WTC11 (cell line): ENCODE results near the gene ARID4B. TPM values are rescaled to one million over a fixed set of nuclear protein-coding genes. Genes with fewer than 3 reads are reported as not detected.

Experiments used
- ATAC-seq: fragments of 200-7000 bp; cut with Tn5 transposase; 2 replicates; pipeline ENCODE4 v1.10.0; 2021; ENCODE audit warnings: mild to moderate bottlenecking, moderate library complexity
- CTCF ChIA-PET: fragments of 300-600 bp; sonication (Branson Sonifier 250); formaldehyde crosslinking; loops from one replicate; lab custom pipeline; 2021; ENCODE audit warnings: antibody characterized with exemption; lab: Charles Lee
- POLR2A ChIA-PET: fragments of 350-600 bp; sonication (Branson Sonifier 250); formaldehyde crosslinking; loops from one replicate; lab custom pipeline; 2021; ENCODE audit warnings: antibody characterized with exemption; lab: Charles Lee
- DNase-seq: peaks from one replicate; pipeline ENCODE4 v3.0.0; 2021; ENCODE audit warnings: low spot score
- H3K27ac Mint-ChIP-seq: 2 replicates; pipeline ENCODE4 v1.8.0; 2021; ENCODE audit warnings: mixed read lengths
- H3K27me3 Mint-ChIP-seq: 2 replicates; pipeline ENCODE4 v1.8.0; 2021; ENCODE audit warnings: low read depth, mild to moderate bottlenecking, moderate library complexity, mixed read lengths
- H3K36me3 Mint-ChIP-seq: 2 replicates; pipeline ENCODE4 v1.8.0; 2021; ENCODE audit warnings: mixed read lengths
- H3K4me1 Mint-ChIP-seq: 2 replicates; pipeline ENCODE4 v1.8.0; 2022; ENCODE audit warnings: mixed read lengths
- H3K4me3 Mint-ChIP-seq: 2 replicates; pipeline ENCODE4 v1.8.0; 2021; ENCODE audit warnings: mild to moderate bottlenecking, moderate library complexity, mixed read lengths
- H3K9me3 Mint-ChIP-seq: 2 replicates; pipeline ENCODE4 v1.8.0; 2021; ENCODE audit warnings: mixed read lengths
- ATF1 ChIP-seq: sonication (generic); formaldehyde crosslinking; IDR thresholded peaks from 2 replicates; pipeline ENCODE4 v1.8.1; 2023; ENCODE audit warnings: mild to moderate bottlenecking, moderate library complexity, missing genetic modification reagents
- CBFB ChIP-seq: sonication (generic); formaldehyde crosslinking; IDR thresholded peaks from 2 replicates; pipeline ENCODE4 v1.8.1; 2022; ENCODE audit warnings: mild to moderate bottlenecking, low read depth, missing genetic modification reagents
- CDX4 ChIP-seq: fragments of 250-450 bp; sonication (Bioruptor Pico); IDR thresholded peaks from 2 replicates; pipeline ENCODE4 v1.9.0; 2021; ENCODE audit warnings: moderate library complexity, mild to moderate bottlenecking, inconsistent platforms, borderline replicate concordance
- EMX1 ChIP-seq: fragments of 250-450 bp; sonication (Bioruptor Pico); IDR thresholded peaks from 2 replicates; pipeline ENCODE4 v1.8.0; 2021; ENCODE audit warnings: mild to moderate bottlenecking
- FOXK1 ChIP-seq: sonication (generic); formaldehyde crosslinking; IDR thresholded peaks from 2 replicates; pipeline ENCODE4 v1.8.0; 2022; ENCODE audit warnings: mild to moderate bottlenecking, moderate library complexity, missing genetic modification reagents
- FOXP1 ChIP-seq: sonication (generic); formaldehyde crosslinking; IDR thresholded peaks from 2 replicates; pipeline ENCODE4 v1.8.0; 2022; ENCODE audit warnings: missing genetic modification reagents, mild to moderate bottlenecking, moderate library complexity, borderline replicate concordance
- GRHL2 ChIP-seq: fragments of 250-450 bp; sonication (Bioruptor Pico); IDR thresholded peaks from 2 replicates; pipeline ENCODE4 v1.8.0; 2022; ENCODE audit warnings: mild to moderate bottlenecking, moderate library complexity; ENCODE audit not compliant: insufficient replicate concordance, severe bottlenecking
- GTF2I ChIP-seq: fragments of 250-450 bp; sonication (Bioruptor Pico); conservative IDR thresholded peaks from 2 replicates; pipeline ENCODE4 v1.4.0; 2021; ENCODE audit warnings: mild to moderate bottlenecking
- HMGA2 ChIP-seq: fragments of 250-450 bp; sonication (Bioruptor Pico); IDR thresholded peaks from 2 replicates; pipeline ENCODE4 v1.4.0; 2021; ENCODE audit warnings: mild to moderate bottlenecking, moderate library complexity
- IRF2 ChIP-seq: sonication (generic); formaldehyde crosslinking; IDR thresholded peaks from 2 replicates; pipeline ENCODE4 v1.8.0; 2022; ENCODE audit warnings: low read depth, missing genetic modification reagents, borderline replicate concordance
- MAX ChIP-seq: sonication (generic); formaldehyde crosslinking; IDR thresholded peaks from 2 replicates; pipeline ENCODE4 v1.8.0; 2022; ENCODE audit warnings: mild to moderate bottlenecking, missing genetic modification reagents
- SMAD3 ChIP-seq: sonication (generic); formaldehyde crosslinking; IDR thresholded peaks from 2 replicates; pipeline ENCODE4 v1.8.0; 2022; ENCODE audit warnings: missing genetic modification reagents, mild to moderate bottlenecking, borderline replicate concordance
- TEAD1 ChIP-seq: sonication (generic); formaldehyde crosslinking; IDR thresholded peaks from 2 replicates; pipeline ENCODE4 v1.8.0; 2022; ENCODE audit warnings: mild to moderate bottlenecking, missing genetic modification reagents
- ZBTB21 ChIP-seq: sonication (generic); formaldehyde crosslinking; IDR thresholded peaks from 2 replicates; pipeline ENCODE4 v1.8.1; 2023; ENCODE audit warnings: mild to moderate bottlenecking, missing genetic modification reagents, borderline replicate concordance
- ZNF138 ChIP-seq: sonication (generic); formaldehyde crosslinking; conservative IDR thresholded peaks from 2 replicates; pipeline ENCODE4 v1.8.1; 2022; ENCODE audit warnings: mild to moderate bottlenecking, moderate library complexity, missing genetic modification reagents
- ZNF396 ChIP-seq: fragments of 250-450 bp; sonication (Bioruptor Pico); IDR thresholded peaks from 2 replicates; pipeline ENCODE4 v1.8.0; 2021; ENCODE audit warnings: mild to moderate bottlenecking, moderate library complexity, borderline replicate concordance
- ZNF671 ChIP-seq: fragments of 250-450 bp; sonication (Bioruptor Pico); IDR thresholded peaks from 2 replicates; pipeline ENCODE4 v1.8.0; 2021; ENCODE audit warnings: mild to moderate bottlenecking
- total RNA-seq: library from RNA; stranded (reverse); gene quantifications from 3 replicates; pipeline ENCODE4 v1.2.3, GENCODE V29; 2021
- TF ChIP-seq, protein P1 (sequence below): sonication (generic); formaldehyde crosslinking; IDR thresholded peaks from 2 replicates; pipeline ENCODE4 v1.8.1; 2022; ENCODE audit warnings: mild to moderate bottlenecking, missing genetic modification reagents, moderate library complexity, borderline replicate concordance
- TF ChIP-seq, protein P2 (sequence below): fragments of 250-450 bp; sonication (Bioruptor Pico); IDR thresholded peaks from 2 replicates; pipeline ENCODE4 v2.1.2; 2022; ENCODE audit warnings: mild to moderate bottlenecking, moderate library complexity
- TF ChIP-seq, protein P3 (sequence below): sonication (generic); formaldehyde crosslinking; conservative IDR thresholded peaks from 2 replicates; pipeline ENCODE4 v1.8.1; 2023; ENCODE audit warnings: mild to moderate bottlenecking, low read depth, missing genetic modification reagents, moderate library complexity
- TF ChIP-seq, protein P4 (sequence below): sonication (generic); formaldehyde crosslinking; IDR thresholded peaks from 2 replicates; pipeline ENCODE4 v1.8.0; 2022; ENCODE audit warnings: missing genetic modification reagents
- TF ChIP-seq, protein P5 (sequence below): sonication (generic); formaldehyde crosslinking; IDR thresholded peaks from 2 replicates; pipeline ENCODE4 v1.8.0; 2022; ENCODE audit warnings: mild to moderate bottlenecking, missing genetic modification reagents
- TF ChIP-seq, protein P6 (sequence below): sonication (generic); formaldehyde crosslinking; IDR thresholded peaks from 2 replicates; pipeline ENCODE4 v1.8.0; 2022; ENCODE audit warnings: mild to moderate bottlenecking, missing genetic modification reagents

Gene ARID4B
- total RNA-seq, 1 experiment from 2014 or later = 35.7 TPM

- Mint-ChIP-seq H3K27ac (peak overlapping the region; percentile 57; the same call in 1 of the 2 replicates), H3K36me3 (peaks cover 47% of the 10 kb centered on the region), H3K9me3 (no peaks in the 10 kb centered on the region), H3K4me1 (0 out of 2 replicates have a peak, but pooled peaks cover 4% of the 10 kb centered on the region), H3K27me3 (no peaks in the 10 kb centered on the region), H3K4me3 (no peak overlapping the region)
- DNase-seq = no peak
- CTCF ChIA-PET = interaction anchor here (1.4 kb wide), 1 partner anchor 26 kb away, joined by 3 read pairs; no protein-coding TSS in a partner anchor
- no peak for ATAC-seq
- TF ChIP-seq HMGA2 (CRISPR knock-in tag) (no peak), EMX1 (CRISPR knock-in tag) (no peak), ZNF396 (CRISPR knock-in tag) (no peak), SMAD3 (CRISPR knock-in tag) (no peak), FOXK1 (no peak), TEAD1 (CRISPR knock-in tag) (no peak), ZBTB21 (CRISPR knock-in tag) (no peak), CDX4 (CRISPR knock-in tag) (no peak), MAX (no peak)
- TF ChIP-seq, protein P1, sequence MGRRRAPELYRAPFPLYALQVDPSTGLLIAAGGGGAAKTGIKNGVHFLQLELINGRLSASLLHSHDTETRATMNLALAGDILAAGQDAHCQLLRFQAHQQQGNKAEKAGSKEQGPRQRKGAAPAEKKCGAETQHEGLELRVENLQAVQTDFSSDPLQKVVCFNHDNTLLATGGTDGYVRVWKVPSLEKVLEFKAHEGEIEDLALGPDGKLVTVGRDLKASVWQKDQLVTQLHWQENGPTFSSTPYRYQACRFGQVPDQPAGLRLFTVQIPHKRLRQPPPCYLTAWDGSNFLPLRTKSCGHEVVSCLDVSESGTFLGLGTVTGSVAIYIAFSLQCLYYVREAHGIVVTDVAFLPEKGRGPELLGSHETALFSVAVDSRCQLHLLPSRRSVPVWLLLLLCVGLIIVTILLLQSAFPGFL = no peak
- TF ChIP-seq, protein P2, sequence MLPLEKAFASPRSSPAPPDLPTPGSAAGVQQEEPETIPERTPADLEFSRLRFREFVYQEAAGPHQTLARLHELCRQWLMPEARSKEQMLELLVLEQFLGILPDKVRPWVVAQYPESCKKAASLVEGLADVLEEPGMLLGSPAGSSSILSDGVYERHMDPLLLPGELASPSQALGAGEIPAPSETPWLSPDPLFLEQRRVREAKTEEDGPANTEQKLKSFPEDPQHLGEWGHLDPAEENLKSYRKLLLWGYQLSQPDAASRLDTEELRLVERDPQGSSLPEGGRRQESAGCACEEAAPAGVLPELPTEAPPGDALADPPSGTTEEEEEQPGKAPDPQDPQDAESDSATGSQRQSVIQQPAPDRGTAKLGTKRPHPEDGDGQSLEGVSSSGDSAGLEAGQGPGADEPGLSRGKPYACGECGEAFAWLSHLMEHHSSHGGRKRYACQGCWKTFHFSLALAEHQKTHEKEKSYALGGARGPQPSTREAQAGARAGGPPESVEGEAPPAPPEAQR = no peak
- TF ChIP-seq, protein P3, sequence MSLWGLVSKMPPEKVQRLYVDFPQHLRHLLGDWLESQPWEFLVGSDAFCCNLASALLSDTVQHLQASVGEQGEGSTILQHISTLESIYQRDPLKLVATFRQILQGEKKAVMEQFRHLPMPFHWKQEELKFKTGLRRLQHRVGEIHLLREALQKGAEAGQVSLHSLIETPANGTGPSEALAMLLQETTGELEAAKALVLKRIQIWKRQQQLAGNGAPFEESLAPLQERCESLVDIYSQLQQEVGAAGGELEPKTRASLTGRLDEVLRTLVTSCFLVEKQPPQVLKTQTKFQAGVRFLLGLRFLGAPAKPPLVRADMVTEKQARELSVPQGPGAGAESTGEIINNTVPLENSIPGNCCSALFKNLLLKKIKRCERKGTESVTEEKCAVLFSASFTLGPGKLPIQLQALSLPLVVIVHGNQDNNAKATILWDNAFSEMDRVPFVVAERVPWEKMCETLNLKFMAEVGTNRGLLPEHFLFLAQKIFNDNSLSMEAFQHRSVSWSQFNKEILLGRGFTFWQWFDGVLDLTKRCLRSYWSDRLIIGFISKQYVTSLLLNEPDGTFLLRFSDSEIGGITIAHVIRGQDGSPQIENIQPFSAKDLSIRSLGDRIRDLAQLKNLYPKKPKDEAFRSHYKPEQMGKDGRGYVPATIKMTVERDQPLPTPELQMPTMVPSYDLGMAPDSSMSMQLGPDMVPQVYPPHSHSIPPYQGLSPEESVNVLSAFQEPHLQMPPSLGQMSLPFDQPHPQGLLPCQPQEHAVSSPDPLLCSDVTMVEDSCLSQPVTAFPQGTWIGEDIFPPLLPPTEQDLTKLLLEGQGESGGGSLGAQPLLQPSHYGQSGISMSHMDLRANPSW (CRISPR knock-in tag) = no peak
- POLR2A ChIA-PET = no interaction called here
Observed at GRCh38 chr1:235226933-235227332, 101.0 kb downstream of the ARID4B start.

GRCh38 chr1:235225299-235225698 lies 102.7 kb downstream of the ARID4B start:
- POLR2A ChIA-PET = interaction anchor here (0.5 kb wide), 1 partner anchor 79 kb away, joined by 3 read pairs; no protein-coding TSS in a partner anchor
- Mint-ChIP-seq H3K9me3 (no peaks in the 10 kb centered on the region), H3K4me1 (0 out of 2 replicates have a peak, but pooled peaks cover 4% of the 10 kb centered on the region), H3K27ac (no peak overlapping the region), H3K27me3 (no peaks in the 10 kb centered on the region), H3K4me3 (no peak overlapping the region), H3K36me3 (peaks cover 50% of the 10 kb centered on the region)
- ATAC-seq (no peak), DNase-seq (no peak)
- CTCF ChIA-PET = interaction anchor here (0.8 kb wide), 1 partner anchor 191 kb away, joined by 4 read pairs; no protein-coding TSS in a partner anchor
- TF ChIP-seq ZNF138 (CRISPR knock-in tag) (no peak), ATF1 (CRISPR knock-in tag) (no peak), IRF2 (no peak), ZNF671 (no peak), GTF2I (no peak), TEAD1 (CRISPR knock-in tag) (no peak), FOXP1 (CRISPR knock-in tag) (no peak), CBFB (no peak), GRHL2 (CRISPR knock-in tag) (no peak), EMX1 (CRISPR knock-in tag) (no peak), HMGA2 (CRISPR knock-in tag) (no peak)
- TF ChIP-seq, protein P4, sequence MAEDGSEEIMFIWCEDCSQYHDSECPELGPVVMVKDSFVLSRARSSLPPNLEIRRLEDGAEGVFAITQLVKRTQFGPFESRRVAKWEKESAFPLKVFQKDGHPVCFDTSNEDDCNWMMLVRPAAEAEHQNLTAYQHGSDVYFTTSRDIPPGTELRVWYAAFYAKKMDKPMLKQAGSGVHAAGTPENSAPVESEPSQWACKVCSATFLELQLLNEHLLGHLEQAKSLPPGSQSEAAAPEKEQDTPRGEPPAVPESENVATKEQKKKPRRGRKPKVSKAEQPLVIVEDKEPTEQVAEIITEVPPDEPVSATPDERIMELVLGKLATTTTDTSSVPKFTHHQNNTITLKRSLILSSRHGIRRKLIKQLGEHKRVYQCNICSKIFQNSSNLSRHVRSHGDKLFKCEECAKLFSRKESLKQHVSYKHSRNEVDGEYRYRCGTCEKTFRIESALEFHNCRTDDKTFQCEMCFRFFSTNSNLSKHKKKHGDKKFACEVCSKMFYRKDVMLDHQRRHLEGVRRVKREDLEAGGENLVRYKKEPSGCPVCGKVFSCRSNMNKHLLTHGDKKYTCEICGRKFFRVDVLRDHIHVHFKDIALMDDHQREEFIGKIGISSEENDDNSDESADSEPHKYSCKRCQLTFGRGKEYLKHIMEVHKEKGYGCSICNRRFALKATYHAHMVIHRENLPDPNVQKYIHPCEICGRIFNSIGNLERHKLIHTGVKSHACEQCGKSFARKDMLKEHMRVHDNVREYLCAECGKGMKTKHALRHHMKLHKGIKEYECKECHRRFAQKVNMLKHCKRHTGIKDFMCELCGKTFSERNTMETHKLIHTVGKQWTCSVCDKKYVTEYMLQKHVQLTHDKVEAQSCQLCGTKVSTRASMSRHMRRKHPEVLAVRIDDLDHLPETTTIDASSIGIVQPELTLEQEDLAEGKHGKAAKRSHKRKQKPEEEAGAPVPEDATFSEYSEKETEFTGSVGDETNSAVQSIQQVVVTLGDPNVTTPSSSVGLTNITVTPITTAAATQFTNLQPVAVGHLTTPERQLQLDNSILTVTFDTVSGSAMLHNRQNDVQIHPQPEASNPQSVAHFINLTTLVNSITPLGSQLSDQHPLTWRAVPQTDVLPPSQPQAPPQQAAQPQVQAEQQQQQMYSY (CRISPR knock-in tag) = no peak
- TF ChIP-seq, protein P5, sequence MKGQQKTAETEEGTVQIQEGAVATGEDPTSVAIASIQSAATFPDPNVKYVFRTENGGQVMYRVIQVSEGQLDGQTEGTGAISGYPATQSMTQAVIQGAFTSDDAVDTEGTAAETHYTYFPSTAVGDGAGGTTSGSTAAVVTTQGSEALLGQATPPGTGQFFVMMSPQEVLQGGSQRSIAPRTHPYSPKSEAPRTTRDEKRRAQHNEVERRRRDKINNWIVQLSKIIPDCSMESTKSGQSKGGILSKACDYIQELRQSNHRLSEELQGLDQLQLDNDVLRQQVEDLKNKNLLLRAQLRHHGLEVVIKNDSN (CRISPR knock-in tag) = no peak
- TF ChIP-seq, protein P6, sequence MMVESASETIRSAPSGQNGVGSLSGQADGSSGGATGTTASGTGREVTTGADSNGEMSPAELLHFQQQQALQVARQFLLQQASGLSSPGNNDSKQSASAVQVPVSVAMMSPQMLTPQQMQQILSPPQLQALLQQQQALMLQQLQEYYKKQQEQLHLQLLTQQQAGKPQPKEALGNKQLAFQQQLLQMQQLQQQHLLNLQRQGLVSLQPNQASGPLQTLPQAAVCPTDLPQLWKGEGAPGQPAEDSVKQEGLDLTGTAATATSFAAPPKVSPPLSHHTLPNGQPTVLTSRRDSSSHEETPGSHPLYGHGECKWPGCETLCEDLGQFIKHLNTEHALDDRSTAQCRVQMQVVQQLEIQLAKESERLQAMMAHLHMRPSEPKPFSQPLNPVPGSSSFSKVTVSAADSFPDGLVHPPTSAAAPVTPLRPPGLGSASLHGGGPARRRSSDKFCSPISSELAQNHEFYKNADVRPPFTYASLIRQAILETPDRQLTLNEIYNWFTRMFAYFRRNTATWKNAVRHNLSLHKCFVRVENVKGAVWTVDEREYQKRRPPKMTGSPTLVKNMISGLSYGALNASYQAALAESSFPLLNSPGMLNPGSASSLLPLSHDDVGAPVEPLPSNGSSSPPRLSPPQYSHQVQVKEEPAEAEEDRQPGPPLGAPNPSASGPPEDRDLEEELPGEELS = no peak
